Measurements from ENCODE around the gene INSC. TPM values are rescaled to one million over a fixed set of nuclear protein-coding genes. Genes with fewer than 3 reads are reported as not detected.

The INSC gene
- total RNA-seq, 2 donors from 2014 or later: 0.52 to 3.6 TPM

Other genes with a start within 250 kb of the INSC start
- gene CYP2R1, start 222.7 kb upstream of the INSC start, total RNA-seq: 10 to 100 TPM in 1 of 2 donors, 1 to 10 TPM in 1; 7.6 to 29.1 TPM
- not detected for gene CALCA, start 142.6 kb upstream of the INSC start, total RNA-seq
- 10 to 100 TPM in 1 of 2 donors, 1 to 10 TPM in 1; 4.2 to 11.5 TPM for gene CALCB, start 41.3 kb upstream of the INSC start, total RNA-seq

Measured in body of pancreas (tissue), 2 donors.